ACC112 (cell line): ENCODE data around the gene ITPR2.
"Not testable (repeated sequence)": the region's sequence is repeated elsewhere in the genome, so short reads cannot be mapped to it uniquely, and the experiment has no call there.

Source experiments
- H2AFZ ChIP-seq: fragments of 200-600 bp; sonication (generic); one replicate; pipeline ENCODE4 v1.6.0; 2017; ENCODE audit warnings: antibody characterized with exemption, low read length; ENCODE audit not compliant: unreplicated experiment
- H3K27ac ChIP-seq: fragments of 200-600 bp; sonication (generic); 2 replicates; pipeline ENCODE4 v1.5.1; 2014; ENCODE audit warnings: low read depth, mild to moderate bottlenecking, antibody characterized with exemption, low read length, moderate library complexity
- H3K27me3 ChIP-seq: fragments of 200-600 bp; sonication (generic); 2 replicates; pipeline ENCODE4 v1.6.1; 2014; ENCODE audit warnings: mild to moderate bottlenecking, antibody characterized with exemption, low read length, moderate library complexity, mixed read lengths; ENCODE audit not compliant: insufficient read depth
- H3K36me3 ChIP-seq: fragments of 200-600 bp; sonication (generic); 2 replicates; pipeline ENCODE4 v1.6.1; 2016; ENCODE audit warnings: mild to moderate bottlenecking, antibody characterized with exemption, low read length, moderate library complexity, mixed read lengths; ENCODE audit not compliant: insufficient read depth
- H3K4me1 ChIP-seq: fragments of 200-600 bp; sonication (generic); one replicate; pipeline ENCODE4 v1.6.1; 2016; ENCODE audit warnings: low read length, mixed read lengths; ENCODE audit not compliant: insufficient read depth, unreplicated experiment, control insufficient read depth
- H3K4me3 ChIP-seq: fragments of 200-600 bp; sonication (generic); 2 replicates; pipeline ENCODE4 v1.5.1; 2014; ENCODE audit warnings: mild to moderate bottlenecking, low read depth, low read length
- H3K79me2 ChIP-seq: fragments of 200-600 bp; sonication (generic); one replicate; pipeline ENCODE4 v1.6.0; 2016; ENCODE audit warnings: low read length; ENCODE audit not compliant: control insufficient read depth, unreplicated experiment, insufficient read depth

ITPR2 gene

GRCh38 chr12:26644376-26644775 lies 188.6 kb downstream of the ITPR2 start:
- H3K27ac ChIP-seq, H2AFZ ChIP-seq, H3K79me2 ChIP-seq, H3K36me3 ChIP-seq, H3K4me3 ChIP-seq, H3K27me3 ChIP-seq: not testable (repeated sequence)
- peaks cover 30% of the 10 kb centered on the region for H3K4me1 ChIP-seq

DNA sequence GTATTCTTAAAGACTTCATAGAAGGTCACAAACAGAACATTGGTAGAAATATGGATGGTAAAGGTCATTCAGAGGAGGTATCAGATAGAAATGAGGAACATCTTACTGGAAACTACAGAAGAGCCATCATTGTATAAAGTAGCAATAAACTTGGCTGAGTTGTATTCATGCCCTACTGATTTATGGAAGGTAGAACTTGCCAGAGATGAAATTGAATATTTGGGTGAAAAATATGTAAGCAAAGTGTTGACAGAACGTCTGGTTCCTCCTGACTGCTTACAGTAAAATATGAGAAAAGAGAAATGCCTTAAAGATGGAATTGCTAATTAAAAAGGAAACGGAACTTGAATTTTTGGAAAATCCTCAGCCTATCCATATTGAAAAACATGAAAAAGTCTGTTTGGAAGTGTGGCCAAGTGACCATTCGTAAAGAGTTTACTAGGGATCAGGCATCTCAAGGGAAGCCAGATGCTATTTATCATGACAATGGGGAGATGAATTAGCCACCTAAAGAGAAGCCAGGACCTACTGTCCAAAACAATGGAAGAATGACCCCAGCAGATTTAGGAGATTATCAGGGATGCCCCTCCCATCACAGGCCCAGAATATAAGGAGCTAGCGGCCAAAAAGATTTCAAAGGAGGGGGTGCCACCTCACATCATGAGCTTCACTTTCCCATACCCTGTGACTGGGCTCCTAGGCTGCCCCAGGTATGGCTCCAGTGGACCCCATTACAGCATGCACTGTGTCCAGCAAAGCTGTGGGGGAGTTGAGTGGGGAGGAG lies 189.3 kb downstream of the ITPR2 start:
- Histone ChIP-seq H3K4me1 (peaks cover 24% of the 10 kb centered on the region), H3K79me2 (no peaks in the 10 kb centered on the region), H3K4me3 (no peak overlapping the region), H3K36me3 (no peaks in the 10 kb centered on the region), H3K27me3 (no peaks in the 10 kb centered on the region), H3K27ac (no peak overlapping the region), H2AFZ (no peak overlapping the region)

- no peak overlapping the region for H3K27ac ChIP-seq
- no peaks in the 10 kb centered on the region for H3K36me3 ChIP-seq
- no peak overlapping the region for H2AFZ ChIP-seq
- H3K79me2 ChIP-seq: no peaks in the 10 kb centered on the region
- no peak overlapping the region for H3K4me3 ChIP-seq
- H3K27me3 ChIP-seq: no peaks in the 10 kb centered on the region
- peaks cover 12% of the 10 kb centered on the region for H3K4me1 ChIP-seq
These were observed 190.6 kb downstream of the ITPR2 start for GRCh38 chr12:26642361-26642760.

DNA sequence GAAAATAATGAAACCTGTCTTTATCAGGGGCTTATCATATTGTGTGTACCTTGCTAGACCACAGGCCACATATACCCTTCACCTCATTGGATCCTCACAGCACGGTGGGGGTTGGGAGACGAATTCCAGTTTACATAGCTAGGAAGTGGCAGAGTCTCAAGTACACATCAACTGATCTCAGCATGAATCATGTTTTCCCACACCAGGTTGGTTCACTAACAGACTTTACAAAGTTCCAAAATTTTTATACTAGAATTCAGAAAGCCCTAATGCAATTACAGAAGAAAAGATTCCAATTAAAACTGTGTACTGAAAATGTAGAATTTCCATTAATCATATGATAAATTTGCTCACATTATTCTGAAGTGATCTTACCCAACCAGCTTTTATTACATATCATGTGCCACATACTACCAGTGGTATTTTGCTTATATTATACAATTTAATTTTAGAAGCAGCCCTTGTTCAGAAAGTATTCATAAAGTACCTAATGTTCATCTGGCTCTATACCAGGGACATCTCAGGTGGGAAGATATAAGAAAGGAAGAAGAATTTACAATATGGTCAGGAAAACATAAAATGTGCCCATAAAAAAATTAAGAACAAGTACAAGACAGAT lies 196.2 kb downstream of the ITPR2 start:
- Histone ChIP-seq H3K36me3 (no peaks in the 10 kb centered on the region), H3K4me3 (no peak overlapping the region), H3K27me3 (no peaks in the 10 kb centered on the region), H2AFZ (no peak overlapping the region), H3K4me1 (peaks cover 20% of the 10 kb centered on the region), H3K27ac (peak overlapping the region; percentile 36; the same call in 1 of the 2 replicates), H3K79me2 (no peaks in the 10 kb centered on the region)

GRCh38 chr12:26633591-26634210 lies 199.3 kb downstream of the ITPR2 start:
- no peaks in the 10 kb centered on the region for H3K27me3 ChIP-seq
- no peaks in the 10 kb centered on the region for H3K79me2 ChIP-seq
- H3K36me3 ChIP-seq: no peaks in the 10 kb centered on the region
- H2AFZ ChIP-seq: no peak overlapping the region
- H3K4me3 ChIP-seq: no peak overlapping the region
- H3K27ac ChIP-seq: 0 out of 2 replicates have a peak overlapping the region, but pooled peaks have one; percentile 10
- peaks cover 38% of the 10 kb centered on the region for H3K4me1 ChIP-seq

DNA sequence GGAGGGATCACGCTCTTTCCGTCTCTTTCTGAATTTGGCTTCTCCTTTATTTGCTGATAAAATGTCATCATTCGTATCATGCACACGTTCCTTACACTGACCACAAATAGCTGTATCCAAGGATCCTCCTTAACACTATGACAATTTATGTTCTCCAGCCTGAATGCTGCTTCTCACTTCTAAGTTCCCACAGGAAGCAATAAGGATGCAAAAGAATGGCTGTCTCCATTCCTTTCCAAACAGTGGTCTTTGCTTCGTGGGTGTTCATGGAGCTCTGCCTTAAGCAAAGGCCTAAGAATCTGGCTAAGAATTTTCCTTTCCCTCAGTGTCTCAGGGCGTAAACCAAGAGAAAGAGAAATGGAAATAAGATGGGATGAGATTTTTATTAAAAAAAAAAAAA lies 200.2 kb downstream of the ITPR2 start:
- H3K79me2 ChIP-seq: no peaks in the 10 kb centered on the region
- peaks cover 38% of the 10 kb centered on the region for H3K4me1 ChIP-seq
- no peak overlapping the region for H3K4me3 ChIP-seq
- H2AFZ ChIP-seq: no peak overlapping the region
- no peaks in the 10 kb centered on the region for H3K27me3 ChIP-seq
- H3K27ac ChIP-seq: no peak overlapping the region
- H3K36me3 ChIP-seq: no peaks in the 10 kb centered on the region

DNA sequence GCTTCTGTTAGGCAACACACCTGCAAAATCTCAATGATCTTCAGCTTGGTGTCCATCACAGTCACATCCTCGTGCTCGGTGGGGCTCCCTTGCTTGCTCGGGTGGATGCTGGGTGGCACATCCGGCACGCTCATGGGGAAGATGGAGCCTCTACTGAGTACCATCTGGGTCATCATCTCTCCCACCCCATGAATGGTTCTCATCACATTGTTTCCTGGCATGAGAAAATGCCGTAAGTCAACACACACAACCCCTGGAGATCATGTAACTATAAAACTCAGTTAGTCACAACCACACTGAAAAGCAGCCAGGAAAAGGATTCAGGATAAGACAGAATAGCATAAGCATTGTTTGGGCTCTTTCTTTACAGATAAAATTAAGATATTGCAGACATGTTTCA lies 201.1 kb downstream of the ITPR2 start:
- no peaks in the 10 kb centered on the region for H3K79me2 ChIP-seq
- no peaks in the 10 kb centered on the region for H3K27me3 ChIP-seq
- no peak overlapping the region for H2AFZ ChIP-seq
- peaks cover 33% of the 10 kb centered on the region for H3K4me1 ChIP-seq
- no peak overlapping the region for H3K27ac ChIP-seq
- H3K4me3 ChIP-seq: no peak overlapping the region
- H3K36me3 ChIP-seq: no peaks in the 10 kb centered on the region

GRCh38 chr12:26630546-26631027 lies 202.4 kb downstream of the ITPR2 start:
- Histone ChIP-seq H3K79me2 (no peaks in the 10 kb centered on the region), H3K27ac (peak overlapping the region; percentile 36), H3K36me3 (no peaks in the 10 kb centered on the region), H2AFZ (peak overlapping the region; percentile 79), H3K27me3 (no peaks in the 10 kb centered on the region), H3K4me1 (peaks cover 29% of the 10 kb centered on the region), H3K4me3 (peak overlapping the region; percentile 59)

- no peaks in the 10 kb centered on the region for H3K27me3 ChIP-seq
- peaks cover 29% of the 10 kb centered on the region for H3K4me1 ChIP-seq
- H3K36me3 ChIP-seq: no peaks in the 10 kb centered on the region
- H2AFZ ChIP-seq: peak overlapping the region; percentile 79
- no peaks in the 10 kb centered on the region for H3K79me2 ChIP-seq
- H3K4me3 ChIP-seq: peak overlapping the region; percentile 59
- H3K27ac ChIP-seq: peak overlapping the region; percentile 36
These were observed 203.1 kb downstream of the ITPR2 start for GRCh38 chr12:26629864-26630263.

- Histone ChIP-seq H3K79me2 (no peaks in the 10 kb centered on the region), H3K36me3 (no peaks in the 10 kb centered on the region), H3K4me3 (no peak overlapping the region), H3K4me1 (peaks cover 19% of the 10 kb centered on the region), H3K27ac (no peak overlapping the region), H3K27me3 (no peaks in the 10 kb centered on the region), H2AFZ (no peak overlapping the region)
These were observed 204.8 kb downstream of the ITPR2 start for GRCh38 chr12:26628234-26628633.
